NCI-H524 (cell line): ENCODE results near the gene ABCC5.
A peak's percentile ranks its signal among the peaks of the same experiment; 100 is the strongest.

Source experiments
- DNase-seq, 2 experiments: peaks; one replicate each; lab custom pipeline; 2025; lab: John Stamatoyannopoulos, UW

Gene ABCC5

GRCh38 chr3:183922421-183922820, 95.3 kb downstream of the ABCC5 start:
- no peak for DNase-seq

- DNase-seq, result no peak
These were observed 96.6 kb downstream of the ABCC5 start for GRCh38 chr3:183921096-183921495.

- no peak for DNase-seq
These were observed 97.3 kb downstream of the ABCC5 start for GRCh38 chr3:183920416-183920815.

- no peak for DNase-seq
These were observed 99.5 kb downstream of the ABCC5 start for GRCh38 chr3:183918178-183918577.

- no peak for DNase-seq
These were observed 99.9 kb downstream of the ABCC5 start for GRCh38 chr3:183917776-183918175.

GRCh38 chr3:183914856-183915255, 102.8 kb downstream of the ABCC5 start:
- no peak for DNase-seq

- no peak for DNase-seq
These were observed 104.1 kb downstream of the ABCC5 start for GRCh38 chr3:183913580-183913920.

GRCh38 chr3:183912895-183913579, 104.6 kb downstream of the ABCC5 start:
- DNase-seq, result no peak

GRCh38 chr3:183911763-183912506, 105.7 kb downstream of the ABCC5 start:
- no peak for DNase-seq

GRCh38 chr3:183911087-183911486, 106.6 kb downstream of the ABCC5 start:
- no peak for DNase-seq

- no peak for DNase-seq
These were observed 108.6 kb downstream of the ABCC5 start for GRCh38 chr3:183909030-183909600.

- DNase-seq, result peak; percentile 23 to 75
These were observed 109.8 kb downstream of the ABCC5 start for GRCh38 chr3:183907911-183908331.

- no peak for DNase-seq
These were observed 110.5 kb downstream of the ABCC5 start for GRCh38 chr3:183907176-183907575.

GRCh38 chr3:183906234-183906921, 111.3 kb downstream of the ABCC5 start:
- DNase-seq, result no peak

- DNase-seq, result no peak
These were observed 112.6 kb downstream of the ABCC5 start for GRCh38 chr3:183904833-183905780.

- DNase-seq, result no peak
These were observed 119.7 kb downstream of the ABCC5 start for GRCh38 chr3:183898028-183898431.

- DNase-seq, result no peak
These were observed 120.1 kb downstream of the ABCC5 start for GRCh38 chr3:183897606-183898005.

GRCh38 chr3:183896610-183897009, 121.1 kb downstream of the ABCC5 start:
- DNase-seq, result no peak

GRCh38 chr3:183896184-183896583, 121.5 kb downstream of the ABCC5 start:
- DNase-seq, result no peak

GRCh38 chr3:183895774-183896173, 121.9 kb downstream of the ABCC5 start:
- peak in 1 of 2 experiments; percentile 32 for DNase-seq

GRCh38 chr3:183895296-183895695, 122.4 kb downstream of the ABCC5 start:
- peak; percentile 28 to 65 for DNase-seq
